AG10803 (cell line): ENCODE results near the gene SIL1.

Experiments
- DNase-seq: peaks from one replicate; pipeline ENCODE4 v3.0.0; 2010; ENCODE audit warnings: low read depth
- H3K4me3 ChIP-seq: 2 replicates; pipeline ENCODE4 v1.5.1; 2011; ENCODE audit warnings: mild to moderate bottlenecking, low read length, control low read depth
- CTCF ChIP-seq: conservative IDR thresholded peaks from 2 replicates; pipeline ENCODE4 v1.5.1; 2011; ENCODE audit warnings: mild to moderate bottlenecking, low read length, control low read depth, inconsistent platforms

Gene SIL1

GRCh38 chr5:139214646-139215045 lies 16.5 kb upstream of the SIL1 start:
- DNase-seq, result no peak
- no peak overlapping the region for H3K4me3 ChIP-seq
- TF ChIP-seq CTCF, result no peak

- H3K4me3 ChIP-seq, result no peak overlapping the region
- no peak for DNase-seq
- no peak for TF ChIP-seq CTCF
These were observed 14.7 kb upstream of the SIL1 start for GRCh38 chr5:139212906-139213305.

GRCh38 chr5:139212486-139212885 lies 14.3 kb upstream of the SIL1 start:
- H3K4me3 ChIP-seq, result no peak overlapping the region
- no peak for TF ChIP-seq CTCF
- DNase-seq, result no peak

- no peak for TF ChIP-seq CTCF
- no peak overlapping the region for H3K4me3 ChIP-seq
- DNase-seq, result no peak
These were observed 12.4 kb upstream of the SIL1 start for GRCh38 chr5:139210585-139210984.

GRCh38 chr5:139207297-139208000 lies 9.3 kb upstream of the SIL1 start:
- H3K4me3 ChIP-seq, result no peak overlapping the region
- DNase-seq, result no peak
- no peak for TF ChIP-seq CTCF

GRCh38 chr5:139205586-139205985 lies 7.4 kb upstream of the SIL1 start:
- no peak for TF ChIP-seq CTCF
- H3K4me3 ChIP-seq, result no peak overlapping the region
- DNase-seq, result no peak

GRCh38 chr5:139205124-139205523 lies 7.0 kb upstream of the SIL1 start:
- no peak for TF ChIP-seq CTCF
- no peak for DNase-seq
- no peak overlapping the region for H3K4me3 ChIP-seq
